Omental fat pad (tissue), 4 donors: ENCODE measurements around the gene HOXC12. TPM values are rescaled to one million over a fixed set of nuclear protein-coding genes. Genes with fewer than 3 reads are reported as not detected.

Experiments used
- ATAC-seq: fragments of 150-250 bp; one replicate; pipeline ENCODE4 v1.9.1; 2016; ENCODE audit warnings: mild to moderate bottlenecking, moderate library complexity; ENCODE audit not compliant: low FRiP score
- DNase-seq: peaks from one replicate; pipeline ENCODE4 v3.0.0-alpha.2; 2019; ENCODE audit warnings: low spot score
- CTCF ChIP-seq, 3 donors: fragments of 450-650 bp; IDR thresholded peaks; one replicate each; pipeline ENCODE4 v1.5.1; 2016 to 2017; ENCODE audit warnings: antibody characterized with exemption in 3 of 3, mild to moderate bottlenecking in 3 of 3, moderate library complexity in 2 of 3
- total RNA-seq, 4 donors: library from RNA; depleted of rRNA; stranded (reverse); fragments of >200 nt; gene quantifications; one replicate each; pipeline ENCODE4 v1.1.0, GENCODE V29; 2016

Gene HOXC12
- total RNA-seq, 4 donors from 2014 or later = not detected

- ATAC-seq = no peak
- TF ChIP-seq CTCF (IDR thresholded peaks at IDR 0.05) = no peak
- no peak for DNase-seq
Measured at GRCh38 chr12:53941750-53942149, 13.0 kb upstream of the HOXC12 start.

GRCh38 chr12:53942467-53942997 lies 12.2 kb upstream of the HOXC12 start:
- no peak for DNase-seq
- ATAC-seq = no peak
- TF ChIP-seq CTCF (IDR thresholded peaks at IDR 0.05) = no peak

- DNase-seq (no peak), ATAC-seq (no peak)
- no peak for TF ChIP-seq CTCF (IDR thresholded peaks at IDR 0.05)
Measured at GRCh38 chr12:53944209-53944608, 10.5 kb upstream of the HOXC12 start.

- ATAC-seq (no peak), DNase-seq (no peak)
- TF ChIP-seq CTCF (IDR thresholded peaks at IDR 0.05) = no peak
Measured at GRCh38 chr12:53944907-53945847, 9.5 kb upstream of the HOXC12 start.

- DNase-seq (no peak), ATAC-seq (no peak)
- TF ChIP-seq CTCF (IDR thresholded peaks at IDR 0.05) = no peak
Measured at GRCh38 chr12:53947743-53948142, 7.0 kb upstream of the HOXC12 start.

GRCh38 chr12:53948650-53949593 lies 5.8 kb upstream of the HOXC12 start:
- DNase-seq (no peak), ATAC-seq (no peak)
- no peak for TF ChIP-seq CTCF (IDR thresholded peaks at IDR 0.05)
